Measurements from ENCODE around the gene MTF1. TPM values are rescaled to one million over a fixed set of nuclear protein-coding genes. Genes with fewer than 3 reads are reported as not detected.

MTF1 gene
- polyA plus RNA-seq, 3 donors = 7.8 to 9.4 (median 8.9) TPM

DNA sequence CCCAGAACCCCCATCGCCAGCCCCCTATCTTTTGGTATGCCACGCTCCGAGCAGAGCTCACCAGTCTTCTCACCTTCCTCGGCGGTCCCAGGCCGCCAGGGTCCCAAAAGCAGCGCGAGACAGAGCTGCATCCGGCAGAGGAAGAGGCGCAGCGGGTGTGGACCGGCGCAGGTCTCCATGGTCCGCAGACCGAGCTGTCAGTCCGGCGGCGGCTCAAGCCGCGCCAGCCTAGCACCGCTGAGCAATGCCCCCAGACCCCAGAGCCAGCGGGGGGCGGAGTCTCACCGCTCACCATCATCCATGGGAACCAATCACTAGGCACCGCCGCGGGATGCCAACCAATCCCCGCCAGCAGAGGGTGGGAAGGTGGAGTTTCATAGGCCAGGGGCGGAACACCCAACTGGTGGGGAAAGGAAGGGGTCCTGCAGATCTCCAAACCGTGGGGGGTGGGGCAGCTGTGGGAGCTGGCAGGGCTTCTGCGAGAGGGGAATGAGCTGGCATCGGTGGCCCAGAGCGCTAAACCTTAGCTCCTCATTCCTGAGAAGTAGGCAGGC lies 94.4 kb downstream of the MTF1 start, which contains the start of gene EPHA10:
Gene EPHA10 (minus strand): TSS at position 233 of the 554 bp plus-strand sequence. CDS start 54 bp downstream, at position 179.
- DNase-seq (ENCODE audit: extremely low read depth in 1 of 11, low read depth in 9 of 11, low spot score in 4 of 11) = no peak

DNA sequence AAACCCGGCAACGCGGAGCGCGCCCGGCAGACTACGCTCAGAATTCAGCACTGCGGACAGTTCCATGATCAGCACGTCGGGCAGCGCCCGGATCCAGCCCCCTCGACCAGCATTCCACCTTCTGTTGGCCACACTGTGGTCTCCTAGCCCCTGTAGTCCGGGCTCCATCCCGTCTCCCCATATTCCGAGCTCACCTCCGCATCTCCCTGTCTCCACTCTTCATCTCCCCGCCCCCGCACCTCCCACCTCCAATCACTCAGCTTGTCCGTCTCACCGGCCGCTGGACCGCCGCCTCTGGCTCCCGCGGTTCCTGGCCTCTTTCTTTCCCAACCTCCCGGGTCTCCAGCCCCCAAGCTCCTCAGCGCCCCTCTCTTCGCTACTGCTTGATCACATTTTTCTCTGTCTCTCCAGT lies 95.0 kb downstream of the MTF1 start:
- DNase-seq (ENCODE audit: extremely low read depth in 1 of 11, low read depth in 9 of 11, low spot score in 4 of 11) = peak; percentile 47 to 71 (median 61)

DNA sequence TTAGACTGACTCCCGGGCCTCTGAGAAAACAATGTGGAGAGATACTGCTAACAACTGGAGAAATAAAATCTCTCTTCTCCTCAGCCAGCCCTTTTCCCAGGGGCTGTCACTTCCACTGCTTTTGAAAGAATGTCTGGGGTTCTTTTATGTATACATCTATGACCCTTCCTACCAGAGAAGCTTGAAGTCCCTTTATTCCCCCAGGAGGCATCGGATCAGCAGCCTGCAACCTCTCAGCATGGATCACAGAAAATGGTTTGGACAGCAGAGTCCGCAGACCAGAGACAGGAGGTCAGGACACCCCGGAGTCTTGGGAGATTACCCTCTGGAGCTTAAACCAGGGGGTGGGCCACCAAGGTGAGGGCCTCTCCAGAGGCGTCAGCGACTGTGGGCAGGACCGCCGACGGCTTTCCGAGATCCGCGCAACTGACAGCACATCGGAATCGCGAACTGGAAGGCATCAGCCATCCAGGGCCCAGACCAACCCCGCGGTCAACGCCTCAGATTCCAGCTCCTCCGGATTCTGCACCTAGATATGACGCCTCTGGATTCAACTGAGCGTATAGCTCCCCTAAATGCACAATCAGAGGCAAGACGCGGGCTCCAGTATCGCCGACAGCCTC lies 95.5 kb downstream of the MTF1 start:
- DNase-seq (ENCODE audit: extremely low read depth in 1 of 11, low read depth in 9 of 11, low spot score in 4 of 11) = no peak

GRCh38 chr1:37762516-37762915 lies 96.9 kb downstream of the MTF1 start:
- no peak for DNase-seq (ENCODE audit: extremely low read depth in 1 of 11, low read depth in 9 of 11, low spot score in 4 of 11)

DNA sequence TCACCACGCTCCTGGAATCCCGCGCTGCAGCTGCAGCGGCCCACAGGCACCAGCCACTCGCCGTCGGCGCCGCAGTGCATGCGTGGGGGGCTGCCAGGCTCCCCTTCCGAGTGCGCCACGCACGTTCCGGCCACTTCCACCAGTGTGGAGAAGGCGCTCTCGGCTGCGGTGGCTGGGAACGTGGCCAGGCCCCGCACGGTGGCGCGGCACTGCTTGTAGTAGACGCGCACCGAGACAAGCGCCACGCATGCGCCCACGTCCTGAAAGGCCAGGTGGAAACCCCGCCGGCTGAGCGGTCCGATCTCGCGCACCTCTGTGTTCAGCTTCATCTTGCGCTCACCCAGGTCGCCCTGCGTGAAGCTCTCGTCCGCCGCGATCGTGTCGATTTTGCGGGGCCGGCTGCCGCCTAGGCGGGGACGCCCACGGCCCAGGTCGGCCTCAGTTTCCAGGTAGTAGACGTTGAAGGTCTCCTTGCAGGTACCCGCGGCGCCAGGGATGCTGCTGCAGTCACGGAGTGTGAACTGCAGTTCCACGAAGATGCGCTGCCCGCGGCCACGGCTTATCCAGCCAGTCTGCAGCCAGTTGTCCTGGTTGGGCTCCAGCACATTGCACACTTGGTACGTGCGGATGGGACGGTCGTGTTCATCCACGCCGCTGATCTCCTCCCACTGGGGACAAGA lies 97.8 kb downstream of the MTF1 start:
- no peak for DNase-seq (ENCODE audit: extremely low read depth in 1 of 11, low read depth in 9 of 11, low spot score in 4 of 11)

Other genes starting within 250 kb of the MTF1 start
- gene RSPO1, start 224.7 kb downstream of the MTF1 start, polyA plus RNA-seq (ENCODE audit: insufficient read length in 3 of 3) = 1 to 10 TPM; 4.8 to 8.6 (median 8.3) TPM
- gene CDCA8, start 167.1 kb downstream of the MTF1 start, polyA plus RNA-seq (ENCODE audit: insufficient read length in 3 of 3) = 10 to 100 TPM; 12.5 to 21.8 (median 21.3) TPM
- under 1 TPM; 0.10 to 0.36 (median 0.14) TPM for gene EPHA10, start 94.5 kb downstream of the MTF1 start, polyA plus RNA-seq (ENCODE audit: insufficient read length in 3 of 3)
- 1 to 10 TPM; 2.8 to 4.7 (median 3.8) TPM for gene MANEAL, start 65.7 kb downstream of the MTF1 start, polyA plus RNA-seq (ENCODE audit: insufficient read length in 3 of 3)
- gene C1orf122, start 51.8 kb downstream of the MTF1 start, polyA plus RNA-seq (ENCODE audit: insufficient read length in 3 of 3) = 10 to 100 TPM; 19.3 to 32.5 (median 30.8) TPM
- 10 to 100 TPM; 11.8 to 14.8 (median 12.6) TPM for gene YRDC, start 51.4 kb downstream of the MTF1 start, polyA plus RNA-seq (ENCODE audit: insufficient read length in 3 of 3)
- gene INPP5B, start 87.5 kb upstream of the MTF1 start, polyA plus RNA-seq (ENCODE audit: insufficient read length in 3 of 3) = 10 to 100 TPM; 16.4 to 20.3 (median 17.9) TPM
- 100 to 1,000 TPM in 2 of 3 donors, 10 to 100 TPM in 1; 90.5 to 111 (median 108) TPM for gene SF3A3, start 130.4 kb upstream of the MTF1 start, polyA plus RNA-seq (ENCODE audit: insufficient read length in 3 of 3)
- gene FHL3, start 145.9 kb upstream of the MTF1 start, polyA plus RNA-seq (ENCODE audit: insufficient read length in 3 of 3) = 10 to 100 TPM; 17.3 to 21.2 (median 18.9) TPM
- 10 to 100 TPM; 37.1 to 44.5 (median 42.3) TPM for gene UTP11, start 153.1 kb upstream of the MTF1 start, polyA plus RNA-seq (ENCODE audit: insufficient read length in 3 of 3)
- gene POU3F1, start 187.2 kb upstream of the MTF1 start, polyA plus RNA-seq (ENCODE audit: insufficient read length in 3 of 3) = 1 to 10 TPM in 1 of 3 donors, under 1 TPM in 2; 0.79 to 1.7 (median 0.91) TPM

All from renal cortex interstitium (tissue), 11 donors.